Kidney capillary endothelial cell (primary cell): ENCODE results near the gene ITM2B.
"Not testable (repeated sequence)": the region's sequence is repeated elsewhere in the genome, so short reads cannot be mapped to it uniquely, and the experiment has no call there.

Experiments
- DNase-seq: peaks from one replicate; pipeline ENCODE4 v3.0.0-alpha.2; 2018; ENCODE audit warnings: low spot score

Gene ITM2B

GRCh38 chr13:48233046-48233888 lies at the start of gene ITM2B:
TSS of gene ITM2B (plus strand) at chr13:48233206. CDS start at chr13:48233361, 155 bp downstream.
- DNase-seq: peak; percentile 63

GRCh38 chr13:48184260-48184659 lies 48.7 kb upstream of the ITM2B start:
- no peak for DNase-seq

GRCh38 chr13:48185018-48185417 lies 48.0 kb upstream of the ITM2B start:
- no peak for DNase-seq

- DNase-seq: no peak
Observed at GRCh38 chr13:48186722-48187121, 46.3 kb upstream of the ITM2B start.

- DNase-seq: no peak
Observed at GRCh38 chr13:48188131-48188530, 44.9 kb upstream of the ITM2B start.

GRCh38 chr13:48188601-48189000 lies 44.4 kb upstream of the ITM2B start:
- no peak for DNase-seq

- no peak for DNase-seq
Observed at GRCh38 chr13:48189171-48189570, 43.8 kb upstream of the ITM2B start.

- no peak for DNase-seq
Observed at GRCh38 chr13:48192411-48192935, 40.5 kb upstream of the ITM2B start.

GRCh38 chr13:48194379-48194754 lies 38.6 kb upstream of the ITM2B start:
- DNase-seq: no peak

- no peak for DNase-seq
Observed at GRCh38 chr13:48199404-48199946, 33.5 kb upstream of the ITM2B start.

- no peak for DNase-seq
Observed at GRCh38 chr13:48201044-48201443, 32.0 kb upstream of the ITM2B start.

- DNase-seq: not testable (repeated sequence)
Observed at GRCh38 chr13:48207207-48207606, 25.8 kb upstream of the ITM2B start.

- DNase-seq: no peak
Observed at GRCh38 chr13:48210178-48210577, 22.8 kb upstream of the ITM2B start.

- DNase-seq: no peak
Observed at GRCh38 chr13:48214519-48215121, 18.4 kb upstream of the ITM2B start.

GRCh38 chr13:48215511-48216203 lies 17.3 kb upstream of the ITM2B start:
- not testable (repeated sequence) for DNase-seq

- no peak for DNase-seq
Observed at GRCh38 chr13:48216204-48216711, 16.7 kb upstream of the ITM2B start.

GRCh38 chr13:48220592-48220980 lies 12.4 kb upstream of the ITM2B start:
- DNase-seq: no peak

- DNase-seq: peak; percentile 21
Observed at GRCh38 chr13:48220981-48221685, 11.9 kb upstream of the ITM2B start.

- no peak for DNase-seq
Observed at GRCh38 chr13:48221686-48222187, 11.3 kb upstream of the ITM2B start.

- no peak for DNase-seq
Observed at GRCh38 chr13:48222358-48223301, 10.4 kb upstream of the ITM2B start.
